Frontal cortex (tissue), 4 donors: ENCODE data around the gene MLLT3. TPM values are rescaled to one million over a fixed set of nuclear protein-coding genes. Genes with fewer than 3 reads are reported as not detected.
A peak's percentile ranks its signal among the peaks of the same experiment; 100 is the strongest.

Experiments used
- DNase-seq, 2 donors: peaks; one replicate each; pipeline ENCODE4 v3.0.0; 2012; ENCODE audit warnings: low spot score in 2 of 2
- FAIRE-seq: peaks from 2 replicates; lab custom pipeline; 2012; peaks lifted over from hg19 to GRCh38; lab: Jason Lieb, UNC
- total RNA-seq: library from RNA; depleted of rRNA; stranded (reverse); fragments of >200 nt; gene quantifications from one replicate; pipeline ENCODE4 v1.2.3, GENCODE V29; 2014
- donor health status: control.
- donor health status: control.
- donor health status: control.

Gene MLLT3
- total RNA-seq, 1 donor from 2014 or later = 125 TPM

DNA sequence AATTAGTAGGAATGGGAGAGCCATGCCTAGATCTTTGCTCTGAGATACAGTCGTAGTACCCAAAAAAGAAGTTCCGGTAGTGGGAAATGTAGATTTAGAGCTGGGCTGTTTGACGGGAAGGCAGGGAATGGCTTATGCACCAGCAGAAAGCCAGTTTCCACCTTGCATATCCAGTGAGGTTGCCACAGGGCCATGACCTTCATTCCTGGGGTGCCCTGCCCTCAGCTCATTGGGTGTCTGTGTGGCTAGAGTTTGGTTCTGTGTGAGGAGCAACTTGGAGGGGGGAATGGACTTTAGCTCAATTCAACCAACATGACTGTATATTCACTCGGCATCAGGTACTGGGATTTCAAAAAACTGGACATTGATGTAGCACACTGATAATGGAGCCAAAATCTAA lies 300.1 kb downstream of the MLLT3 start:
- DNase-seq (no peak), FAIRE-seq (no peak)

DNA sequence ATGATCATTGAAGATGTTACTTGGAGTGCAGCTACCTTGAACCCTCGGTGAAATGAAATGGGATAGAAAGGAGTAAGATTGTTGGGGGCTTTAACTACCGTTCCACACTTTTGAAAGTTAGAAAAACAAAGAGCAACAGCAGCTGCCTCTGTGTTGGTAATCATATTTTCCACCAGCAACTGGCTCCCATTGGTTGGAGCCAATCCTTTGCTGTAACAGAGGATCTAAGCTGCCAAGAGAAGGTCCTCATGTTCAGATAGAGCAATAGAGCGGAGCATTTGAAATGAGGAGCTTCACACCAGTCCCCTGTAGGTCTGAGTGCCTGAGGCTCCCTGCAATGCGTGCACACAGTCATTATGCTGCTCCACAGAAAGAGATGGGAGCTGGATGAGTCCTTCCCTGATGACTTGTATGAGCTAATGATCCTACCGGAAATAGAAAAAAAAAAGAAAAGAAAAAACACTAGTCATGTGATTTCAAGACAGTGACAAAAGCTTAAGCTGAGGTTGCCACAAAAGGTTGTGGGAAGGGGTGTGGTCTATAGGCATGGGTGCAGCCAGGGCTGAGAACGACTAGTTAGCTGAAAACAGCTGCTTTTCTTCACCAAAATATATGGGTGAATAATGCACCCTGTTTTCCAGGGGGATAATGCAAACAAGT lies 300.7 kb downstream of the MLLT3 start:
- FAIRE-seq (no peak), DNase-seq (no peak)

DNA sequence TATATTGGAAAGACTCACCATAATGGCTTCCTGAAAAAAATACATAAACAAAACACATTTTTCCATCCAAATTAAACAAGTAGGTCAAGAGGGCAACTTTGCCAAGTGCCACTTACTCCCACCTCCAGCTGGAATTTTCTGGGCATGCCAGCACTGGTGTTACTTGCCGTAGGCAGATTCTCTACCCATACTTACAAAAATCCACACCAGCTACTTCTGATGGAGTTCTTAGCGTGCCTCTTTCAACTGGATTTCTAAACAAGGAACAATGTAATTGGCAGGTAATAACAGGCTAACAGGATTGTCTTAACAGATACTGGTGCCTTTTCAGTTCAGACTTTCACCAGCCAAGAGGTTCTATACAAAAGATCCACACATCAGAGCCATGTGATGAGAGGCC lies 301.4 kb downstream of the MLLT3 start:
- no peak for FAIRE-seq

DNA sequence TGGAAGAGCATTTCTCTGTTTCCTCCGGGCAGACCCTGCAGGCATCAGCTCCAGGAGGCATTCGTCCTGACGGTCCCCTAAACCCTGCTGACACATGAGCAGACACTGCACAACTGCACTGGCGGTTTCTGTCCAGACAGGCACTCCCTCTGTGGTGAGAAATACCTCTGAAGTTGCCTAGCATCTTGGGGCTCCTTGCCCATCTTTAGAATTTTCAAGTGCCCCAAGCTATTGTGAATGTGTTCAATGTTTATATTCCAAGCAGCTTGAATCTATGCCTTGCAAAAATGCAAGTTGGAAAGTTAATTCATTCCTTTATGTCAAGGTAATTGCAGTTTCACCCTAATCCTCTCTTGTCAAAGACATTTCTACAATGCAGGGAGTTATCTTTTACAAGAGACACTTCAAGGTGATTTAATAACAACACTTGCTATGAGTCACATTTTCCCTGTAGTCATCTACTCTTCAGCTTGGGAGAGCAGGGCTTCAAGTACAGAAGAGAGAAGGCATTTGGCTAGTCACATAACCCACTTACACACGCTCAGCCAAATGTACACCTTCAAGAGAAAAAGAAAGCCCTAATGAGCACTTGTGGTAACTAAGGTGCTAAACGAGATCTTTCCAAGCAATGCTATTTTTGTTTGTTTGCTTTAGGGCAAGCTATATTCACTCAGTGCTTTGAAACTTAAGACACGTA lies 302.5 kb downstream of the MLLT3 start:
- DNase-seq (no peak), FAIRE-seq (no peak)

More for the DNA sequence above, 301.4 kb downstream of the MLLT3 start:
- no peak for DNase-seq

DNA sequence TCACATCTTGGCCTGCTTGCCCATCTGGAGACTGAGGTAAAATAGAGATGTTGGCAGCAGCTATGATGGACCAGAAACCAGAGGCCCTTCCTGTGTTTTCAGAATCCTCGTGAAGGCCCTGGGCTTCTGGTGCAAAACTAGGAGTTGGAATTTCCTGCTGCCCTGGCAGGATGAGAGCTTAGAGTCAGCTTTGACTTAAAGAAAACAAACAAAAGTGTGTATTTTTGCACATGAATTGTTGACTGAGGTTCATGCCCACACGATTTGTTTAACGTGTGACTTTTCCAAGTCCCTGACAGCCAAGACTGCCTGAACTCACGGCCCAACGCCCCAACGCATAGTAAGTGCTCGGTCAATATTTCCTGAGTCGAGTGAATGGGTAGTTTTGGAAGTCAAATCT lies 303.1 kb downstream of the MLLT3 start:
- no peak for DNase-seq
- FAIRE-seq = no peak

DNA sequence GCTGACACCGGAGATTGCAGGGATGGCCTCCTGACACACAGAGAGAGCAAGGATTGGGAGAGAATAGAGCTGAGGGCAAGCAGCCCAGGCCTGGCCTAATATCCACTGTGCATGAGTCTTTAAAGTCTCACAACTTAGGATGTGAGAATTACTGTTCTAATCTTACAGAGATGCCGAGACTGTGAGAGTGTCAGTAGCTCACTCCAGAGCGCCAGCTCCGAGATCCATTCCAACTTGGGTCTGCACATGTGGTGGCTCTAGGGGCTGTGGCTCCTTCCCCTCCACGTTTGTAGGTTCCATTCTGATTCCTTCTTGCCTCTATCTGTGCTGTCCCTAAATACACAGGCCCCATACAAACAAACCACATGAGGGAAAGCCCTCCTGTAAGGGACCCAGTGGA lies 304.6 kb downstream of the MLLT3 start:
- FAIRE-seq (no peak), DNase-seq (no peak)

DNA sequence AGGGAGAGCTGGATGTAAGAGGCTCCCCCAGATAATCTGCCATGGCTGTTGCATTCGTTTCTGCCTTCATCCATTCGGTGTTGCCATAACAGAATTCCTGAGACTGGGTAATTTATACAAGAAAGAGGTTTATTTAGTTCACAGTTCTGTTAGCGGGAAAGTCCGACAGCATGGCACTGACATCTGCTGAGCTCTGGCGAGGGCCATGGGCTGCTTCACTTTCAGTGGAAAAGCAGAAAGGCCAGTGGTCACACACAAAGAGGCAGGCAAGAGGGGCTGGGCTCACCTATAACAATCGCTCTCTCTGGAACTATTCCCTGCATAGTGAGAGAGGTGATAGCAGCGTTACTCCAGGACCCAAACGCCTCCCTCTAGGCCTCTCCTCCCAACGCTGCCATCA lies 305.9 kb downstream of the MLLT3 start:
- FAIRE-seq (no peak), DNase-seq (no peak)

DNA sequence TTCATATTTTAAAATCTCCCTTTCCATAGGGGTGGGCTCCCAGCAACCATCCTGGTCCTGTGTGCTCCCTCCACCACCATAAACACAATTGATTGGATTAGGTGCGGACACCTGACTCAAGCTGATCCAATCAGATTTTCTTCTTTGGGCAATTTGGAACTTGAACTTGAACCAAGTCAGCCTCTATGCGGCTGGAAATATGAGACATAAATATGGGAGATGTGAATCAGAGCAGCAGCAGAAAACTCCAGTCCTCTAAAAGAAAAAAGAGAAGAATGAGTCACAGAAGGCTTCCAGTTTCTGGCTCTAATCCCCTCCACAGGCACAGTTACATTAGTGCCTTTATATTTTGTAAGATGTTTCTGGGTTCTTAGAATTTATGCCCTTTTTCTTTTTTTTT lies 306.6 kb downstream of the MLLT3 start:
- FAIRE-seq (no peak), DNase-seq (no peak)

DNA sequence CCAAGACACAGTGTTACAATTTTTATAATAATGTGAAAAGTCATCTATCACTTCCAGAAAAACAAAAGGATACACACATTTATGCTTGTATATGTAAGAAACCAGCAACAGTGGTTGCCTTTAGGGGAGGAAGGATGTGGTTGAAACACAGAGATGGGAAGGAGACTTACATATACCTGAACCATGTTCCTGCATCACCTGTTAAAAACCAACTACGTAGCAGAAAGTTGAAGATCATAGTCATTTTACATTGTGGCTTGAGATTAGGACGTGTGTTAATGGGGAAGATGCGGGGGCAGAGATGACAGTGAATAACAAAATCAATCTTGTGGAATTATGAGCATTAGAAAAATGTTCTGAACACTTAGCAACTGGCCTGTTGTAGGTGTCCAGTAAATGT lies 307.3 kb downstream of the MLLT3 start:
- no peak for FAIRE-seq

DNA sequence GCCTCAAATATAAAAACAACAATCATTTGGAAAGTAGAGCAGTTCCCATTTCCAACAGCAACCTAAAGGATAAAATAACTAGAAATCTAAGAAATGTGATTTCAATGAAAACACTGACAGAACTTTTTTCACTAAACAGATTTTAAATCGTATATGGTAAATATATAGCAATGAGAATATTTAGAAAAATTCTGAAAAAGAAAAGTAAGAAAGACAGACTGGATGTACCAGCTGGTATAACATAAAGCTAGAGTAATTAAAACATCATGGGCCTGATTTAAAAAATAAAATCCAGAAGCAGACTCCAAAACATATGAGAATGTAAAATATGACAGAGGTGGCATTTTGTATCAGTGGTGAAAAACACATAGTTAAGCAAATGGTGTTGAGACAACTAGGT lies 308.9 kb downstream of the MLLT3 start:
- FAIRE-seq (peak; percentile 56), DNase-seq (no peak)

More for the DNA sequence above, 307.3 kb downstream of the MLLT3 start:
- DNase-seq = no peak

DNA sequence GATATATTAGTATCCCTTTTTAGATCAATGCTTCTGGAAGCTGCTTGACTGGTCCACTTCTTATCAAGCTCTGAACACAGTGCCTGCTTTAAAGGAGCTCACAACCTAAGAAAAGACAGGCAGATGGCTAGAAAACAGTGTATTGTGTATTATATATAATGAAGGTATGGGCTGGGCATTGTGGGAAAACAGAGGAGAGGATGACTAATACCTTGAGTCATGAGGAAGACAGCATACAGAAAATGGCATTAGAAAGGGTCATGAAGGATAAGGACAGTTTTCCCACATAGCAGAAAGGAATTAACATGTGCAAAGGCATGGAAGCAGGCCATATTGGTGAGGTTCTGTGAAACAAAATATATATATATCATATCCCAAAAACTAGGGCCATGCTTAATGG lies 309.6 kb downstream of the MLLT3 start:
- no peak for FAIRE-seq
- DNase-seq = no peak

DNA sequence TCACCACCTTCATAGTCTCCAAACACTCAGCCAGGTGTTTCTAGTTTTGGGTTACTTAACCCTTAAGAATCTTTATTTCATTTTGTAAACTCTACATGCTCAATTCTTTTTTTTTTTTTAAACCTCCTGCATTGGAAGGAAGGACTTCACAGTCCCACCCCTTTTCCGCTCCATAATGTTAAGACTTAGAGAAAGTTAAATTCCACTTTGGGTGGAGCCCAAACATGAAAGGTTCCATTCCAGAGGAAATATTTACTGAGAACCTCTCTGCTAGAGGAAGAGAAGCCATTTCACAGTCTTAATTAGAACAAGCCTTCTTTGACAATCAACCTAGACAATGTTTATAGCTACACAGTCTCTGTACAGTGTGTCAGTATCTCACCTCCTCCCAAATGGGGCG lies 312.3 kb downstream of the MLLT3 start:
- FAIRE-seq = no peak
- DNase-seq = no peak

DNA sequence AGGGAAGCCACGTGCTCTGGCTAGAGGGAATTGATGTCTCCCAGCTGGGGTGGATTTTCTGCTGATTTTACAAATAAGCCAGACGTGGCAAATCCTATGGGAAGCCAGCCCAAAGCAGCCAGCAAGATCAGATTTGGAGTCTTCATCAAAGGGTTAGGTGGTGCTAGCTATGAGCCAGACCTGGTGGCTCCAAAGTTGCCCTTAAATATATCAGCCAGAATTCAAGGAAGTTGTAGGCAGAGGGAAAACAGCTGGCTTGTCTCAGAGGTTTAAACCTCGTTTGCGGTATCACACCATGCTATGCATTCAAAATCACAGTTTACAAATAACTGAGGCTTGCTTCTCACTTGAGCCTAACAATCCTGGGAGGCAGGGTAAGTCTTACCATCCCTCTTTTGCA lies 313.2 kb downstream of the MLLT3 start:
- DNase-seq (no peak), FAIRE-seq (no peak)

DNA sequence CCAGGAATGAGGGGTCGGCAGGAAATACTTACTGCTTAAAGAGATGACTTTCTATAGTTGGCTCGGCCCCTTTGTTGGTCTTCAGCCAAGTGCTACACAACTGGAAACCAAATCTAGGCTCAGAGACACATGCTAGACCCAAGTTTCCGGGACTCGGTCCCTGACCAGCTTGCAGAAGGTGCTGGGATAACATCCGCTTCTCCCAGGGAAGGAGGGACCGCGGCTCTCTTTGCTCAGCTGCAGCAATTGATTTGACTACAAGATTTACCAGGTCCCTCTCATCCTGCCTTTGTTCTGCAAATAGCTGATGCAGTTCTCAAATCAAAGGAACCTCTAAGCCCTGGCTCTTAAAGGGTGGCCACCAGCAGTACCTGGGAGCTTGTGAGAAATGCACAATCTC lies 314.7 kb downstream of the MLLT3 start:
- DNase-seq (no peak), FAIRE-seq (no peak)

DNA sequence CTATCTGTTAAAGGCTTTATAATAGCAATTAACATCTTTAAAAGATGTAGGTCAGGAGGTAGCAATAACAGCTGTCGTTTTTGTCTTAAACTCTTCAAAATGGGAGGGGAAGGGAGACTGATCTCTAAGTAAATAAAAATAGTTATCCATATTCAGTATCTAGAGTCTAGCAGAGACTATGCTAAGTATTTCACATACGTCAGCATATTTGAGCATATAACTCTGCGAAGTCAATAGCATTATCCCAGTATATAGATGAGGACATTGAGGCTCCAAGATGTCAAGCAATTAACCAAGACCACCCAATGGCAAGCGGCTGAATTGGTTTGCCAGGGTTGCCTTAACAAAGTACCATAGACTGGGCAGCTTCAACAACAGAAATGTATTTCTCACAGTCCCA lies 316.8 kb downstream of the MLLT3 start:
- DNase-seq (no peak), FAIRE-seq (no peak)

DNA sequence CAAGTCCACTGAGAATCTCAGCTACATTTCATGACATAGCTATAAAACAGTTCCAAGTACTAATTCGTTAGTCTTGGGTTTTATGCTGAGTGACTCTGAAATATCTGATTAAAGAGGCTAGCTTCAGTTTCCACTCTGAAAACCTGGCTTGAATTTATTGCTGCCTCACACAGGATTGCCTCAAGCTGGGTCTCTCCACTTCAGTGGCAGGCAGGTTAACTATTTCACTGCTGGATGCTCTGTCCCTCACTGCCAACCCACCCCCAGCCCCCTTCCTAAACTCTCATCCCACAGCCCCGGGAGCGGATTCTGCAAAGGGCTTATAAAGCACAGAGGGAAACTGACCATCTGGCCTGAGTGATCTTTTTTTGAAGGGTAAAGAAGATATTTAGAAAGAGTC lies 318.3 kb downstream of the MLLT3 start:
- DNase-seq (no peak), FAIRE-seq (no peak)

DNA sequence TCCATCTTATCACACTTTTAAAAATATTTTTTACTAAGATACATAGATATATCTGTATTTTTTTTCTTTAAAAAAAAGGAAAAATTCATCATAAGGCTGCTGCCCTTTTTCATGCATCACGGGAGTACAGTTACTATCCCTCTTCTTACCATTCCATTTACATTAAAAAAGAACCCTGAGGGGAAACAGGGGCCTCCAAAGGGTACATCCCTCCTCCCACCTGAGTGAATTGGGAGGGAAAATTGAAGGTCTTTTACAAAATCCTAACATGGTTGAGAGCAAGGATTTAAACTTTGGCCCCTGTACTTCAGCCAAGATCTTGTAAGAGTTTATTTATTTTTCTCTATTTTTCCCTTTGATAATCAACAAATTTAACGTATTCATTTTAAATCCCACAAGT lies 319.2 kb downstream of the MLLT3 start:
- no peak for DNase-seq
- no peak for FAIRE-seq

DNA sequence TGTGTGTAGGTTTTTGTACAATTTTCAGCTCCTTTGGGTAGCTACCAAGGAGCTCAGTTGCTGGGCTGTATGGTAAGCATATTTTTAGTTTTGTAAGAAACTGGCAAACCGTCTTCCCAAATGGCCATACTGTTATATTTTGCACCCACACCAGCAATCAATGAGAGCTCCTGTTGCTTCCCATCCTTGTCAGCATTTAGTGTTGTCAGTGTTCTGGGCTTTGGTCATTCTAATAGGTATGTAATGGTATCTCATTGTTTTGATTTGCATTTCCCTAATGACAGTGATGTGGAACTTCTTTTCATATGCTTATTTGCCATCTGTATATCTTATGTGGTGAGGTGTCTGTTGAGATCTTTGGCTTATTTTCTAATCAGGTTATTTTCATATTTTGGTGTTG lies 320.1 kb downstream of the MLLT3 start:
- FAIRE-seq (no peak), DNase-seq (no peak)

DNA sequence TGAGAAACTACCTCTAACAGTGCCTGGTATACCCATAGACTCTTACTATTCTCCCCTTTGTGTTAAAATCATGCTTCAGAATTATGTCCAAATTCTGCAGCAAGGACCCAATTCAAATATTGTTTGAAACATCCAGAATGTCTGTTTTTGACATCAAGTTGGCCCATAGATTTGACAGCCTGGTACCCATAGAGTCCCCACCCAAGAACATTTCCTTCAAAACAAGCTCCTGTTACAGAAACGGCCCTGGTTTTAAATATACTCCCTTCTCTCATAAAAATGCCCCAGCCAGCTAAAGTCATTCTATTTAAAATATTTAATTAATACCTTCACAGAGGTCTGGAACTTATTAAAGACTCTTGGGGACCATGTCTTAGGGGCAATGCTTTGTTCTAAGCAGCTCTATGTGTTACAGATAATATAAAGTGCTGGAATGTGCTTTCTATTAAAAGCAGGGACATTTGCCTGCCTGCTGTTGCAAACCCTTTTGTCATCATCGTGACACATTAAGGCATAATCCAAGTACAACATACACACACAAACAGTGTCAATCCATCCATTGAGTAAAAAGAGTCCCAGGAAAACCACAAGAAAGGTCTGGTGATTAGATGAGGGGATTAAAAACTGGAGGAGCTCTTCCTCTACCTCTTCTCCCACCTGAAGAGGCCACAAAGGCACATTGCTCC lies 321.7 kb downstream of the MLLT3 start:
- DNase-seq (no peak), FAIRE-seq (no peak)

DNA sequence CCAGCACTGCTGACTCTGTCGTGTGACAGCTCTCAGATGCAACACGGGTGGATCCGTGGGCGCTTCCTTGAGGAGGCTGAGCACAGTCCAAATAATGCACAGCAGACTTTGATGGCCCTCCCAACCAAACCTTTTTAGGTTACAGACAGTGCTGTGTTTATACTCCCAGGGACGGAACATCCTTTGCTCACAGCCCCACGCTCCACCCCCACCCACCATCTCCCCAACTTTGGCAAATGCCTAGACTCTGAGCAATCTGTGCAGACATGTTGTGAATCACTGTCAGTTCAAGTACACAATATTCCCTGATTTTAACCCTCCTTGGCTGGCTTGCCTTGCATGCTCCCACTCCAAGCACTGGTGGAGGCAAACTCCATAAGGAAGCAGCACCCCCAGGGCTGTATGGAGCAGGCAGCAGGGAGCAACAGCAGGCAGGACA lies 324.6 kb downstream of the MLLT3 start:
- no peak for FAIRE-seq

DNA sequence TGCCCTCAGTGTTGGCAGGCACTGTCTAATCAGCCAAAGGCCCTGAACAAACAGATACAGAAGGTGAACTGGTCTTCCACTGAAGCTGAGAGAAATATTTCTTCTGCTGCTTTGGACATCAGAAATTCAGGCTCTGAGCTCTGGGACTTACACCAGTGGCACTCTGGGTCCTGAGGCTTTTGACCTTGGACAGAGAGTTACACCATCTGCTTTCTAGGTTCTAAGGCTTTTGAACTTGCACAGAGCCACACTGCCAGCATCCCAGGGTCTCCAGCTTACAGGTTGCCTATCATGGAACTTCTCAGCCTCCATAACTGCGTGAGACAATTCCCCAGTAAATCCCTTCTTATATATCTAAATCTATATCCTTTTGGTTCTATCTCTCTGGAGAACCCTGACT lies 326.7 kb downstream of the MLLT3 start:
- FAIRE-seq = no peak

More for the DNA sequence above, 324.6 kb downstream of the MLLT3 start:
- no peak for DNase-seq

More for the DNA sequence above, 326.7 kb downstream of the MLLT3 start:
- no peak for DNase-seq
